HepG2 (cell line): ENCODE data around the gene FAM24B. TPM values are rescaled to one million over a fixed set of nuclear protein-coding genes. Genes with fewer than 3 reads are reported as not detected.
A peak's percentile ranks its signal among the peaks of the same experiment; 100 is the strongest.

Experiments used
- ATAC-seq: fragments of 200-7000 bp; cut with Tn5 transposase; 3 replicates; pipeline ENCODE4 v1.9.1; 2020; ENCODE audit warnings: mild to moderate bottlenecking, moderate library complexity
- BruUV-seq: library from RNA; stranded (reverse); fragments of 400-500 nt; replicated peaks from 2 replicates; lab custom pipeline; 2021; lab: Mats Ljungman, UMichigan
- CTCF ChIA-PET: fragments of 300-600 bp; formaldehyde crosslinking; extraction: SDS; loops from one replicate; lab custom pipeline; 2021; ENCODE audit warnings: low total read pairs, inconsistent platforms, low intra/inter-chr PET ratio; lab: Yijun Ruan, JAX
- POLR2A ChIA-PET: fragments of 350-600 bp; sonication (Branson Sonifier 250); formaldehyde crosslinking; loops from one replicate; lab custom pipeline; 2020; ENCODE audit warnings: antibody characterized with exemption, inconsistent platforms; lab: Yijun Ruan, JAX
- DNase-seq: peaks from one replicate; pipeline ENCODE4 v3.0.0-alpha.2; 2015; ENCODE audit warnings: low spot score
- FAIRE-seq: peaks from 3 replicates; lab custom pipeline; 2011; peaks lifted over from hg19 to GRCh38; lab: Jason Lieb, UNC
- H2AFZ ChIP-seq: one replicate; pipeline ENCODE4 v1.6.1; 2011; ENCODE audit warnings: low read length, inconsistent platforms
- H3K27ac ChIP-seq: fragments of 300-600 bp; 3 replicates; pipeline ENCODE4 v1.8.0; 2011; ENCODE audit warnings: mixed run types, mild to moderate bottlenecking, mixed read lengths, low read length, inconsistent platforms; ENCODE audit not compliant: insufficient read depth; ENCODE audit errors: extremely low read length
- H3K27me3 ChIP-seq, 2 experiments: fragments of 200-600 bp in 1 of 2; 2 replicates in 1 of 2; 3 replicates in 1 of 2; pipeline versions ENCODE4 v1.6.0 to v1.8.0; 2011; ENCODE audit warnings: low read length in 2 of 2, mild to moderate bottlenecking in 2 of 2, moderate library complexity in 2 of 2, inconsistent platforms in 1 of 2; ENCODE audit not compliant: insufficient read depth in 2 of 2, control insufficient read depth in 1 of 2
- H3K36me3 ChIP-seq, 2 experiments: fragments of 200-600 bp in 1 of 2; replicated peaks in 1 of 2; 2 replicates in 1 of 2; 3 replicates in 1 of 2; pipeline versions ENCODE4 v1.5.1 to v1.8.0; 2011; ENCODE audit warnings: low read length in 2 of 2, inconsistent platforms in 1 of 2; ENCODE audit not compliant: insufficient read depth in 2 of 2, control insufficient read depth in 1 of 2
- H3K4me1 ChIP-seq: 2 replicates; pipeline ENCODE4 v1.5.1; 2012; ENCODE audit warnings: low read length, inconsistent platforms; ENCODE audit not compliant: insufficient read depth
- H3K4me2 ChIP-seq: 2 replicates; pipeline ENCODE4 v1.6.0; 2011; ENCODE audit warnings: low read depth, low read length, inconsistent platforms
- H3K4me3 ChIP-seq, 3 experiments: fragments of 200-600 bp in 1 of 3; sonication (generic), shearing (Covaris generic) in 1 of 3; replicated peaks in 1 of 3; 2 replicates each; pipeline ENCODE4 v1.5.1; 2011 to 2016; ENCODE audit warnings: low read length in 3 of 3, inconsistent platforms in 2 of 3, low read depth in 2 of 3, mild to moderate bottlenecking in 2 of 3, control low read depth in 1 of 3, mixed read lengths in 1 of 3; ENCODE audit not compliant: insufficient read depth in 1 of 3
- H3K79me2 ChIP-seq: one replicate; pipeline ENCODE4 v1.6.1; 2011; ENCODE audit warnings: low read length, inconsistent platforms; ENCODE audit not compliant: insufficient read depth
- H3K9ac ChIP-seq: 2 replicates; pipeline ENCODE4 v1.6.0; 2011; ENCODE audit warnings: mild to moderate bottlenecking, low read depth, low read length, inconsistent platforms; ENCODE audit not compliant: insufficient read depth
- H3K9me3 ChIP-seq: 2 replicates; pipeline ENCODE4 v1.5.1; 2012; ENCODE audit warnings: mild to moderate bottlenecking, low read length
- H4K20me1 ChIP-seq: 2 replicates; pipeline ENCODE4 v1.6.0; 2011; ENCODE audit warnings: inconsistent platforms, mild to moderate bottlenecking, low read length, moderate library complexity; ENCODE audit not compliant: insufficient read depth
- CEBPB ChIP-seq: IDR thresholded peaks from 2 replicates; pipeline ENCODE4 v1.6.1; 2011; ENCODE audit warnings: low read depth, low read length, improper control_type of control experiment, borderline replicate concordance
- ELF3 ChIP-seq: IDR thresholded peaks from 2 replicates; pipeline ENCODE4 v1.6.1; 2016; ENCODE audit warnings: missing genetic modification reagents, missing compliant biosample characterization
- FOXJ3 ChIP-seq: sonication (generic); formaldehyde crosslinking; IDR thresholded peaks from 2 replicates; pipeline ENCODE4 v1.4.0; 2020; ENCODE audit warnings: missing genetic modification reagents, mild to moderate bottlenecking, borderline replicate concordance
- NCOA2 ChIP-seq: sonication (generic); formaldehyde crosslinking; IDR thresholded peaks from 2 replicates; pipeline ENCODE4 v1.8.0; 2022; ENCODE audit warnings: inconsistent platforms
- NR3C1 ChIP-seq: sonication (generic); formaldehyde crosslinking; IDR thresholded peaks from 2 replicates; pipeline ENCODE4 v1.4.0; 2020; ENCODE audit warnings: missing genetic modification reagents
- SATB2 ChIP-seq: sonication (generic); formaldehyde crosslinking; IDR thresholded peaks from 2 replicates; pipeline ENCODE4 v1.5.0; 2020; ENCODE audit warnings: missing genetic modification reagents
- SIX4 ChIP-seq: sonication (generic); formaldehyde crosslinking; IDR thresholded peaks from 2 replicates; pipeline ENCODE4 v1.4.0; 2020; ENCODE audit warnings: missing genetic modification reagents
- SMC3 ChIP-seq: IDR thresholded peaks from 2 replicates; pipeline ENCODE4 v1.6.1; 2011; ENCODE audit warnings: low read length, improper control_type of control experiment
- SP1 ChIP-seq, 2 experiments: fragments of 450-650 bp in 1 of 2; sonication (generic) in 1 of 2; formaldehyde crosslinking in 1 of 2; IDR thresholded peaks; 2 replicates each; pipeline versions ENCODE4 v1.4.0 to v1.6.1; 2016 to 2020; ENCODE audit warnings: missing genetic modification reagents in 1 of 2
- TGIF2 ChIP-seq: IDR thresholded peaks from 2 replicates; pipeline ENCODE4 v1.6.1; 2016; ENCODE audit warnings: control low read depth, missing compliant biosample characterization
- TOPORS ChIP-seq: sonication (generic); formaldehyde crosslinking; IDR thresholded peaks from 2 replicates; pipeline ENCODE4 v1.8.0; 2023; ENCODE audit warnings: mild to moderate bottlenecking, missing genetic modification reagents
- ZFP36L2 ChIP-seq: sonication (generic); formaldehyde crosslinking; IDR thresholded peaks from 2 replicates; pipeline ENCODE4 v1.4.0; 2020; ENCODE audit warnings: missing genetic modification reagents
- ZFX ChIP-seq: sonication (generic); formaldehyde crosslinking; IDR thresholded peaks from 2 replicates; pipeline ENCODE4 v1.4.0; 2020; ENCODE audit warnings: mild to moderate bottlenecking, low read depth, missing genetic modification reagents, moderate library complexity
- ZFYVE20 ChIP-seq: sonication (generic); formaldehyde crosslinking; IDR thresholded peaks from 2 replicates; pipeline ENCODE4 v1.8.0; 2023; ENCODE audit warnings: low read depth, mild to moderate bottlenecking, moderate library complexity, missing genetic modification reagents, borderline replicate concordance
- ZNF607 ChIP-seq: sonication (generic); formaldehyde crosslinking; IDR thresholded peaks from 2 replicates; pipeline ENCODE4 v1.5.1; 2020; ENCODE audit warnings: missing genetic modification reagents, mild to moderate bottlenecking, borderline replicate concordance
- WGBS: methylation state at CpG from one replicate; pipeline ENCODE4 v1.1.6; 2017; ENCODE audit warnings: low lambda C conversion rate; 5-methylcytosine and 5-hydroxymethylcytosine counted together
- in situ Hi-C: cut with HindIII; loops from 2 replicates; pipeline ENCODE4 v1.10.0; 2017; ENCODE audit warnings: low pct_unique_long_range_greater_than_20kb; ENCODE audit not compliant: extremely low pct_ligation_motif_present
- intact Hi-C: fragments of 100-400 bp; cut with micrococcal nuclease; formaldehyde crosslinking; loops from one replicate; pipeline ENCODE4 v1.10.0; 2022; ENCODE audit not compliant: unreplicated experiment
- polyA plus RNA-seq, 8 experiments: library from polyadenylated mRNA; depleted of rRNA in 3 of 8; stranded (reverse) in 7 of 8; unstranded in 1 of 8; fragments of >200 nt; fragmentation: Illumina TruSeq in 4 of 8; extraction: Trizol in 4 of 8; gene quantifications; 2 replicates each; pipeline versions ENCODE4 v1.2.1 to v1.2.3, GENCODE V29; 2011 to 2016; ENCODE audit warnings: low read depth in 4 of 8, missing spikeins in 1 of 8, mixed read lengths in 1 of 8; ENCODE audit not compliant: insufficient read depth in 1 of 8
- total RNA-seq, 5 experiments: library from RNA; depleted of rRNA; stranded (reverse); fragments of >200 nt; fragmentation: Illumina TruSeq; extraction: Trizol; gene quantifications; 2 replicates each; pipeline ENCODE4 v1.2.3, GENCODE V29; 2016; ENCODE audit warnings: low read depth in 1 of 5
- TF ChIP-seq, protein P1 (sequence below): sonication (generic); formaldehyde crosslinking; conservative IDR thresholded peaks from 2 replicates; pipeline ENCODE4 v1.8.1; 2023; ENCODE audit warnings: missing genetic modification reagents

FAM24B gene
- total and polyA plus RNA-seq, 2 of the 13 experiments (the other 11 are each of a cell fraction or from before 2014, with no cell fraction given): 1.9 to 3.0 TPM

DNA sequence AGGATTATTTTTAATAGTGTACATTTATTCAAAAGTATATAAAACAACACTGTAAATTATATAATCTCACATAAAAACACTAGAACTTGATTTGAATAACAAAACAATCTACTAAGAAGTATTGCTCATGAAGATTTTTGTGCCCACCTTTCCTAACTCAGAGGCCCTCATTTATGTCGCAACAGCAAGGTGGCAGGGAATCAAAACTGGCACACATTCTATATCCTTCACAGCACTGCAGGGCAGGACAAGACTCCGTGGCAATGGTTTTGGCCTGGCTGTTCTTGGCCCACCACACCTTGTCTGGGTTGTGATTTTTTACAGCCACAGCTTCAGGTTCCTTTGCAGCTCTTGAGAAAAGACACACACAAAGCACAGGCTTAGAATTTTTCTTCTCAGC is 30.3 kb downstream of the FAM24B start:
- intact Hi-C loops: no loop called here
- in situ Hi-C loops: no loop called here
- Histone ChIP-seq H3K4me2 (no peak overlapping the region), H3K4me1 (no peaks in the 10 kb centered on the region), H3K9me3 (no peaks in the 10 kb centered on the region), H3K27me3 (no peaks in the 10 kb centered on the region), H3K79me2 (no peaks in the 10 kb centered on the region), H3K9ac (no peak overlapping the region), H3K36me3 (0 out of 5 replicates have a peak, but pooled peaks cover 0 to 9% of the 10 kb centered on the region in 2 experiments), H4K20me1 (no peaks in the 10 kb centered on the region), H3K4me3 (no peak overlapping the region), H3K27ac (no peak overlapping the region), H2AFZ (no peak overlapping the region)
- CTCF ChIA-PET: no interaction called here
- BruUV-seq: no TSS peak
- DNase-seq (no peak), ATAC-seq (no peak), FAIRE-seq (no peak)
- WGBS: 63% methylated on average over 2 of the region's 2 CpGs
- TF ChIP-seq SIX4 (CRISPR knock-in tag) (no peak), FOXJ3 (CRISPR knock-in tag) (no peak), ZFP36L2 (no peak), SATB2 (CRISPR knock-in tag) (no peak), SP1 (IDR thresholded peaks at IDR 0.05) (no peak), SP1 (CRISPR knock-in tag; IDR thresholded peaks at IDR 0.05) (no peak), ZFX (no peak), ZFYVE20 (no peak), CEBPB (peak; percentile 51)
- POLR2A ChIA-PET: no interaction called here

DNA sequence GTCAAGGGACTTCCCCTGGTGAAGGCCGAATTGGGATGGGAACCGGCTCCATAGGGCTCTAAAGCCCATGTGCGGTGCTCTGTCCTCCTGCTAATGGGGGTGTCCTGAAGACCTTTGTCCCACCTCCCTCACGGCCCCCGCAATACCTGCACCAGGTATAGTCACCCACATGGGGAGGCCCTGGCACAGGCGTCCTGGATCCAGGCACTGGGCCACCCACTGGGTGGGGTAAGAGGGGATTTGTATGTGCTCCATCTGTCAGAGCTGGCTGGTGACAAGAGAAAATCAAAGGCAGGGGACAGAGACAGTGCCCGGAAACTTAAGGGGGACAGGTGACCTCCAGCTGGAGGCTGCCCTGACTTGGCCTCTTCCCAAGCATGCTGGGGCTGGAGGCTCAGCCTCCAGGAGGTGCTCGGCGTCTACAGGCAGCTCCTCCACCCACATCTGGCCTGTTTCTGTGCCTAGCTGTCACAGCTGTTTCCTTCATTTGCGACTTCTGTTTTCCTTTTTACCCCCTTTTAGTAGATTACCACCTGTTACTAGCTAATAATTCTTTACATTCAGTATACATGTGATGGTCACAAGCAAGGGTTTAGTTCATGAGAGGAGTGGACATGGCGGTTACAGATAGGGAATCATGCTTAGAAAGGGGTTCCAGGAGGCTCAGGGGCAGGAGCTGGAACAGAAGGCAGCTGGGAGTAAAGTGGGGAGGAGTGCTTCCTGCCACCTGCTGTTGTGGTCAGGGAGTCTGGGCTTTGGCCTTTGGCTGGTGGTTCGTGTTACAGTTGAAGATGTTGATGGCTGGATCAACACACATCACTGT is 31.4 kb downstream of the FAM24B start:
- ATAC-seq: no peak
- no peaks in the 10 kb centered on the region for H4K20me1 ChIP-seq
- H3K79me2 ChIP-seq: no peaks in the 10 kb centered on the region
- TF ChIP-seq ZFX: no peak
- TF ChIP-seq ELF3 (CRISPR knock-in tag): no peak
- TF ChIP-seq TGIF2 (CRISPR knock-in tag): no peak
- no peak for TF ChIP-seq ZNF607 (CRISPR knock-in tag)
- no peak for TF ChIP-seq TOPORS
- no peak for TF ChIP-seq NCOA2
- no peak for TF ChIP-seq SMC3
- TF ChIP-seq, protein P1, sequence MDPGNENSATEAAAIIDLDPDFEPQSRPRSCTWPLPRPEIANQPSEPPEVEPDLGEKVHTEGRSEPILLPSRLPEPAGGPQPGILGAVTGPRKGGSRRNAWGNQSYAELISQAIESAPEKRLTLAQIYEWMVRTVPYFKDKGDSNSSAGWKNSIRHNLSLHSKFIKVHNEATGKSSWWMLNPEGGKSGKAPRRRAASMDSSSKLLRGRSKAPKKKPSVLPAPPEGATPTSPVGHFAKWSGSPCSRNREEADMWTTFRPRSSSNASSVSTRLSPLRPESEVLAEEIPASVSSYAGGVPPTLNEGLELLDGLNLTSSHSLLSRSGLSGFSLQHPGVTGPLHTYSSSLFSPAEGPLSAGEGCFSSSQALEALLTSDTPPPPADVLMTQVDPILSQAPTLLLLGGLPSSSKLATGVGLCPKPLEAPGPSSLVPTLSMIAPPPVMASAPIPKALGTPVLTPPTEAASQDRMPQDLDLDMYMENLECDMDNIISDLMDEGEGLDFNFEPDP (CRISPR knock-in tag): no peak
- no peak for TF ChIP-seq NR3C1 (CRISPR knock-in tag)
- TF ChIP-seq, all 625 proteins: peak for 0
- DNase-seq (no peak), FAIRE-seq (no peak)
- CTCF ChIA-PET: no interaction called here
- Histone ChIP-seq H3K9ac (no peak overlapping the region), H3K27ac (no peak overlapping the region), H3K27me3 (no peaks in the 10 kb centered on the region), H2AFZ (no peak overlapping the region), H3K4me3 (no peak overlapping the region), H3K36me3 (0 out of 5 replicates have a peak, but pooled peaks cover 0 to 9% of the 10 kb centered on the region in 2 experiments), H3K9me3 (no peaks in the 10 kb centered on the region), H3K4me1 (no peaks in the 10 kb centered on the region), H3K4me2 (no peak overlapping the region)
- in situ Hi-C loops (no loop called here), intact Hi-C loops (no loop called here)
- POLR2A ChIA-PET: no interaction called here
- no TSS peak for BruUV-seq
- WGBS: 45% methylated on average over 9 of the region's 12 CpGs
